Raji (cell line): ENCODE data around the gene ACP5.

Experiments used
- POLR2A ChIP-seq: IDR thresholded peaks from 2 replicates; pipeline ENCODE4 v1.6.1; 2011; ENCODE audit warnings: low read depth, low read length, control low read depth; ENCODE audit not compliant: insufficient read depth

The ACP5 gene

GRCh38 chr19:11528551-11529341 lies 48.7 kb downstream of the ACP5 start, which contains the start of gene ECSIT:
Gene ECSIT (minus strand): TSS chr19:11529134. CDS start chr19:11519170, 9,964 bp downstream.
- TF ChIP-seq POLR2A = peak; percentile 77
